Adrenal gland (tissue), 12 donors: Measurements from ENCODE around the gene SNAPC4. TPM values are rescaled to one million over a fixed set of nuclear protein-coding genes. Genes with fewer than 3 reads are reported as not detected.
"Not testable (repeated sequence)": the region's sequence is repeated elsewhere in the genome, so short reads cannot be mapped to it uniquely, and the experiment has no call there.

Experiments
- DNase-seq, 7 donors: peaks; one replicate each; pipeline ENCODE4 v3.0.0-alpha.2; 2019 to 2020
- H3K27ac ChIP-seq, 5 donors: fragments of 200-600 bp; sonication (generic) in 4 of 5; 1 replicate in 3 of 5; 2 replicates in 2 of 5; pipeline versions ENCODE4 v1.5.1 to v1.8.0; 2016 to 2020; ENCODE audit warnings: mild to moderate bottlenecking in 1 of 5
- H3K27me3 ChIP-seq: fragments of 200-600 bp; 2 replicates; pipeline ENCODE4 v1.8.0; 2021
- H3K36me3 ChIP-seq, 2 donors: fragments of 200-600 bp; replicated peaks in 1 of 2; 1 replicate in 1 of 2; 2 replicates in 1 of 2; pipeline versions ENCODE4 v1.5.1 to v1.8.0; 2018 to 2022
- H3K4me1 ChIP-seq, 2 donors: fragments of 200-600 bp; replicated peaks in 1 of 2; 1 replicate in 1 of 2; 2 replicates in 1 of 2; pipeline versions ENCODE4 v1.5.1 to v1.8.0; 2018 to 2021
- H3K4me3 ChIP-seq, 4 donors: fragments of 200-600 bp; sonication (generic) in 3 of 4; one replicate each; pipeline ENCODE4 v1.5.1; 2016 to 2018
- H3K9me3 ChIP-seq, 3 donors: fragments of 200-600 bp; sonication (generic) in 1 of 3; replicated peaks in 1 of 3; 1 replicate in 2 of 3; 2 replicates in 1 of 3; pipeline versions ENCODE4 v1.5.1 to v1.8.0; 2016 to 2021
- CTCF ChIP-seq, 6 experiments: fragments of 450-650 bp in 4 of 6; fragments of 200-600 bp in 2 of 6; sonication (generic) in 1 of 6; IDR thresholded peaks; 1 replicate in 5 of 6; 2 replicates in 1 of 6; pipeline versions ENCODE4 v1.5.1 to v1.8.0; 2016 to 2021; ENCODE audit warnings: antibody characterized with exemption in 6 of 6, mild to moderate bottlenecking in 2 of 6, moderate library complexity in 1 of 6
- POLR2A ChIP-seq, 2 donors: fragments of 450-650 bp; IDR thresholded peaks; one replicate each; pipeline ENCODE4 v1.6.1; 2017; ENCODE audit warnings: antibody characterized with exemption in 2 of 2, mild to moderate bottlenecking in 2 of 2, moderate library complexity in 1 of 2
- WGBS, 4 donors: extraction: QIAGEN DNeasy Blood & Tissue Kit in 2 of 4; methylation state at CpG; one replicate each; pipeline versions ENCODE4 v1.1.5 to v1.1.7; 2013 to 2017; 5-methylcytosine and 5-hydroxymethylcytosine counted together
- intact Hi-C, 2 donors: fragments of 100-400 bp; cut with DNase I; formaldehyde crosslinking; loops; one replicate each; pipeline versions ENCODE4 v1.14.1 to v1.15.0; 2022 to 2023
- polyA plus RNA-seq, 3 donors: library from polyadenylated mRNA; stranded (reverse); fragments of 200-250 nt in 2 of 3; fragments of 350-450 nt in 1 of 3; fragmentation: Illumina TruSeq in 1 of 3; extraction: RNeasy Lipid Tissue Mini Kit (QIAGEN cat#74804) in 1 of 3; gene quantifications; one replicate each; pipeline ENCODE4 v1.2.3, GENCODE V29; 2013 to 2014
- total RNA-seq, 9 donors: library from RNA; depleted of rRNA in 4 of 9; stranded (reverse); fragments of >200 nt in 4 of 9; fragments of 120-200 nt in 1 of 9; fragmentation: NEBNext Ultra II Directional in 1 of 9; extraction: Animal tissue kit (Norgen Biotek cat#: 25700) in 1 of 9; gene quantifications; one replicate each; pipeline versions ENCODE4 v1.1.0 to v1.2.4, GENCODE V29; 2013 to 2023
- donor health status: healthy with polysubstance abuse.
- donor health status: Bipolar disorder and iron deficiency.
- donor health status: DM: yes; HTN: yes; CAD: no.
- donor health status: DM: no; HTN: no; CAD: no.
- donor health status: DM: no; HTN: no; CAD: no.
- donor health status: DM: yes; HTN: yes; CAD: no.

Gene SNAPC4
- total and polyA plus RNA-seq, 12 donors = 2.4 to 20.1 (median 5.6) TPM

GRCh38 chr9:136429075-136429628 is 29.2 kb upstream of the SNAPC4 start:
- Histone ChIP-seq H3K27me3 (no peaks in the 10 kb centered on the region), H3K9me3 (no peaks in the 10 kb centered on the region), H3K4me3 (no peak overlapping the region), H3K4me1 (no peaks in the 10 kb centered on the region), H3K27ac (no peak overlapping the region), H3K36me3 (peaks cover 0 to 34% of the 10 kb centered on the region in 2 donors)
- TF ChIP-seq CTCF (IDR thresholded peaks at IDR 0.05) (no peak), POLR2A (IDR thresholded peaks at IDR 0.05) (no peak)
- DNase-seq = no peak
- intact Hi-C loops = no loop called here
- 86 to 100% (median 91%) methylated on average over 3 to 21 of the region's 21 CpGs for WGBS, 4 donors

- TF ChIP-seq CTCF (IDR thresholded peaks at IDR 0.05) = no peak
- TF ChIP-seq POLR2A (IDR thresholded peaks at IDR 0.05) = no peak
- Histone ChIP-seq H3K27me3 (no peaks in the 10 kb centered on the region), H3K36me3 (peaks cover 0 to 35% of the 10 kb centered on the region in 2 donors), H3K4me3 (no peak overlapping the region), H3K4me1 (no peaks in the 10 kb centered on the region), H3K27ac (no peak overlapping the region), H3K9me3 (no peaks in the 10 kb centered on the region)
- intact Hi-C loops = no loop called here
- 88 to 92% (median 90%) methylated on average over 12 of the region's 12 CpGs for WGBS, 4 donors
- no peak for DNase-seq
Measured at GRCh38 chr9:136426787-136427186, 26.8 kb upstream of the SNAPC4 start.

GRCh38 chr9:136425367-136425766 is 25.4 kb upstream of the SNAPC4 start:
- H3K36me3 ChIP-seq = peaks cover 0 to 45% of the 10 kb centered on the region in 2 donors
- DNase-seq, intact Hi-C loops, H3K27me3 ChIP-seq, H3K4me3 ChIP-seq, H3K9me3 ChIP-seq, H3K4me1 ChIP-seq, H3K27ac ChIP-seq: not testable (repeated sequence)
- WGBS, 4 donors = 71 to 87% (median 80%) methylated on average over 4 to 7 of the region's 7 CpGs

GRCh38 chr9:136424750-136425362 is 24.9 kb upstream of the SNAPC4 start:
- 87 to 93% (median 89%) methylated on average over 15 to 27 of the region's 27 CpGs for WGBS, 4 donors
- Histone ChIP-seq H3K4me1 (no peaks in the 10 kb centered on the region), H3K36me3 (peaks cover 0 to 47% of the 10 kb centered on the region in 2 donors), H3K27me3 (no peaks in the 10 kb centered on the region), H3K9me3 (no peaks in the 10 kb centered on the region), H3K4me3 (no peak overlapping the region), H3K27ac (no peak overlapping the region)
- DNase-seq = no peak
- intact Hi-C loops = no loop called here
- TF ChIP-seq CTCF (IDR thresholded peaks at IDR 0.05) = no peak
- no peak for TF ChIP-seq POLR2A (IDR thresholded peaks at IDR 0.05)
